GM23338 (cell line): ENCODE data around the gene ZNF202.

Experiments
- EZH2 ChIP-seq: fragments of 200-600 bp; sonication (generic); IDR thresholded peaks from one replicate; pipeline ENCODE4 v1.8.0; 2017; ENCODE audit warnings: antibody characterized with exemption, mild to moderate bottlenecking, low read depth; ENCODE audit not compliant: unreplicated experiment
- EZH2phosphoT487 ChIP-seq: fragments of 200-600 bp; sonication (generic); IDR thresholded peaks from one replicate; pipeline ENCODE4 v1.8.1; 2018; ENCODE audit warnings: antibody characterized with exemption; ENCODE audit not compliant: unreplicated experiment
- JUNB ChIP-seq: IDR thresholded peaks from one replicate; pipeline ENCODE4 v1.6.1; 2016; ENCODE audit warnings: antibody characterized with exemption; ENCODE audit not compliant: unreplicated experiment
- POLR2AphosphoS5 ChIP-seq: IDR thresholded peaks from 2 replicates; pipeline ENCODE4 v1.6.1; 2016; ENCODE audit warnings: antibody characterized with exemption, low read depth
- TF ChIP-seq, protein P1 (sequence below): IDR thresholded peaks from one replicate; pipeline ENCODE4 v1.6.1; 2018; ENCODE audit warnings: antibody characterized with exemption; ENCODE audit not compliant: unreplicated experiment
- TF ChIP-seq, protein P2 (sequence below), 2 experiments: fragments of 200-600 bp in 1 of 2; sonication (generic) in 1 of 2; conservative IDR thresholded peaks; 2 replicates each; pipeline versions ENCODE4 v1.5.1 to v1.6.1; 2016 to 2017; ENCODE audit warnings: antibody characterized with exemption in 2 of 2, low read depth in 2 of 2, mild to moderate bottlenecking in 2 of 2, moderate library complexity in 1 of 2

DNA sequence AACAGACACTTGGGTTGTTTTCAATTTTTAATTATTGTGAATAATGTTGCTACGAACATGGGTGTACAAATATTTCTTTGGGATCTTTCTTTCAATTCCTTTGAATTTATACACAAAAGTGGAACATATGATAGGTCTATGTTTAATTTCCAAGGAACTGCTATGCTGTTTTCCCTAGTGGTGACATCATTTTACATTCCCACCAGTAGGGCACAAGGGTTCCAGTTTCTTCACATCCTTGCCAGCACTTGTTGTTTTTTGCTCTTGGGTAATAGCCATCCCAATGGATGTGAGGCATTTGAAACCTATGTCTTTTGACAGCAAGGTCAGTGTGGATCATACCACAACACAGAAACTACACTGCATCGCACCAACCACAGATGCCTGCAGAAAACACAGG is 45.3 kb downstream of the ZNF202 start:
- TF ChIP-seq, protein P1, sequence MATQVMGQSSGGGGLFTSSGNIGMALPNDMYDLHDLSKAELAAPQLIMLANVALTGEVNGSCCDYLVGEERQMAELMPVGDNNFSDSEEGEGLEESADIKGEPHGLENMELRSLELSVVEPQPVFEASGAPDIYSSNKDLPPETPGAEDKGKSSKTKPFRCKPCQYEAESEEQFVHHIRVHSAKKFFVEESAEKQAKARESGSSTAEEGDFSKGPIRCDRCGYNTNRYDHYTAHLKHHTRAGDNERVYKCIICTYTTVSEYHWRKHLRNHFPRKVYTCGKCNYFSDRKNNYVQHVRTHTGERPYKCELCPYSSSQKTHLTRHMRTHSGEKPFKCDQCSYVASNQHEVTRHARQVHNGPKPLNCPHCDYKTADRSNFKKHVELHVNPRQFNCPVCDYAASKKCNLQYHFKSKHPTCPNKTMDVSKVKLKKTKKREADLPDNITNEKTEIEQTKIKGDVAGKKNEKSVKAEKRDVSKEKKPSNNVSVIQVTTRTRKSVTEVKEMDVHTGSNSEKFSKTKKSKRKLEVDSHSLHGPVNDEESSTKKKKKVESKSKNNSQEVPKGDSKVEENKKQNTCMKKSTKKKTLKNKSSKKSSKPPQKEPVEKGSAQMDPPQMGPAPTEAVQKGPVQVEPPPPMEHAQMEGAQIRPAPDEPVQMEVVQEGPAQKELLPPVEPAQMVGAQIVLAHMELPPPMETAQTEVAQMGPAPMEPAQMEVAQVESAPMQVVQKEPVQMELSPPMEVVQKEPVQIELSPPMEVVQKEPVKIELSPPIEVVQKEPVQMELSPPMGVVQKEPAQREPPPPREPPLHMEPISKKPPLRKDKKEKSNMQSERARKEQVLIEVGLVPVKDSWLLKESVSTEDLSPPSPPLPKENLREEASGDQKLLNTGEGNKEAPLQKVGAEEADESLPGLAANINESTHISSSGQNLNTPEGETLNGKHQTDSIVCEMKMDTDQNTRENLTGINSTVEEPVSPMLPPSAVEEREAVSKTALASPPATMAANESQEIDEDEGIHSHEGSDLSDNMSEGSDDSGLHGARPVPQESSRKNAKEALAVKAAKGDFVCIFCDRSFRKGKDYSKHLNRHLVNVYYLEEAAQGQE: no peak
- TF ChIP-seq POLR2AphosphoS5 (no peak), EZH2 (no peak), JUNB (no peak), EZH2phosphoT487 (no peak)
- TF ChIP-seq, protein P2, sequence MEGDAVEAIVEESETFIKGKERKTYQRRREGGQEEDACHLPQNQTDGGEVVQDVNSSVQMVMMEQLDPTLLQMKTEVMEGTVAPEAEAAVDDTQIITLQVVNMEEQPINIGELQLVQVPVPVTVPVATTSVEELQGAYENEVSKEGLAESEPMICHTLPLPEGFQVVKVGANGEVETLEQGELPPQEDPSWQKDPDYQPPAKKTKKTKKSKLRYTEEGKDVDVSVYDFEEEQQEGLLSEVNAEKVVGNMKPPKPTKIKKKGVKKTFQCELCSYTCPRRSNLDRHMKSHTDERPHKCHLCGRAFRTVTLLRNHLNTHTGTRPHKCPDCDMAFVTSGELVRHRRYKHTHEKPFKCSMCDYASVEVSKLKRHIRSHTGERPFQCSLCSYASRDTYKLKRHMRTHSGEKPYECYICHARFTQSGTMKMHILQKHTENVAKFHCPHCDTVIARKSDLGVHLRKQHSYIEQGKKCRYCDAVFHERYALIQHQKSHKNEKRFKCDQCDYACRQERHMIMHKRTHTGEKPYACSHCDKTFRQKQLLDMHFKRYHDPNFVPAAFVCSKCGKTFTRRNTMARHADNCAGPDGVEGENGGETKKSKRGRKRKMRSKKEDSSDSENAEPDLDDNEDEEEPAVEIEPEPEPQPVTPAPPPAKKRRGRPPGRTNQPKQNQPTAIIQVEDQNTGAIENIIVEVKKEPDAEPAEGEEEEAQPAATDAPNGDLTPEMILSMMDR (conservative IDR thresholded peaks at IDR 0.05; ENCODE audit: low read depth in 2 of 2): peak; percentile 19 to 28; a peak in 3 of 4 replicates
